HG03060 (cell line): ENCODE results near the gene ATP6V1F.

ENCODE experiments used
- ATAC-seq: cut with Tn5 transposase; IDR thresholded peaks from one replicate; pipeline ENCODE4 v1.9.1; 2021; ENCODE audit warnings: low read depth, moderate number of reproducible peaks; ENCODE audit not compliant: unreplicated experiment

ATP6V1F gene

DNA sequence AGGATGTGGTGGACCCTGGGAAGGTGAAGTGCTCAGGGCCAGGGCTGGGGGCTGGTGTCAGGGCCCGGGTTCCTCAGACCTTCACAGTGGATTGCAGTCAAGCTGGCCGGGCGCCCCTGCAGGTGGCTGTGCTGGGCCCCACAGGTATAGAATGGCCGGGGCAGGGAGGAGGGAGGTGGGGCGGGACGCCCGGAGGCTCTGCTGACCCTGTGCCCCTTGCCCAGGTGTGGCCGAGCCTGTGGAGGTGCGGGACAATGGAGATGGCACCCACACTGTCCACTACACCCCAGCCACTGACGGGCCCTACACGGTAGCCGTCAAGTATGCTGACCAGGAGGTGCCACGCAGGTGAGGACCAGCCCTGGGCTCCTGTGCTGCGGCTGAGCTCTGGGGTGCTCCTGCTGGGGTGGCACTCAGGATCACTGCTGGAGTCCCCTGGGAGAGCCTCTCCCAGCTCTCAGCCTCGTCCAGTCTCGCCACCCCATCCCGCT lies 14.9 kb upstream of the ATP6V1F start:
- ATAC-seq = no peak

DNA sequence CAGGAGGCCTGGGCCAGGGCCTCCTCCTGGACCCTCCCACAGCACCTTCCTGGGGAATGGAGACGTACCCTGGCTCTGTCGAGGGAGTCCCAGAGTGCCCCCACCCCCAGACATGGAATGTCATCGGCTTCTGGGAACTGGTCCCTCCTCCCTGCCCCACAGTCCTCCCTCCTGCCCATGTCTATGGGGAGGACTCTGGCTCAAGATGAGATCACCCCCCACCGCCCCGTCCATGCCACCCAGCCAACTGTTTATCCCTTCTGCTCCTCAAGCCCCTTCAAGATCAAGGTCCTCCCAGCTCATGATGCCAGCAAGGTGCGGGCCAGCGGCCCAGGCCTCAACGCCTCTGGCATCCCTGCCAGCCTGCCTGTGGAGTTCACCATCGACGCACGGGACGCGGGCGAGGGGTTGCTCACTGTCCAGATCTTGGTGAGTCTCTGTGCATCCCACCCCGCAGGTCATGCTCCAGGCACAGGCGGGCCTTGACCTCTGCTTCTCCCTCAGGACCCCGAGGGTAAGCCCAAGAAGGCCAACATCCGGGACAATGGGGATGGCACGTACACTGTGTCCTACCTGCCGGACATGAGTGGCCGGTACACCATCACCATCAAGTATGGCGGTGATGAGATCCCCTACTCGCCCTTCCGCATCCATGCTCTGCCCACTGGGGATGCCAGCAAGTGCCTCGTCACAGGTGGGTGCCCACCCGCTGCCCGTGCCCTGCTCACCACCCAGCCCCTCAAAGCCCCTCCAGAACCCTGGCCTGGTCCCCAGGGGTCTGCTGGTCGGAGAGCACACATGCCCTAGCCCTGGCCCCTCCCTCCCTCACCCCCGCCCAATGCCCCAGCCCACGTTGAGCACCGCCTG lies 14.1 kb upstream of the ATP6V1F start:
- no peak for ATAC-seq

DNA sequence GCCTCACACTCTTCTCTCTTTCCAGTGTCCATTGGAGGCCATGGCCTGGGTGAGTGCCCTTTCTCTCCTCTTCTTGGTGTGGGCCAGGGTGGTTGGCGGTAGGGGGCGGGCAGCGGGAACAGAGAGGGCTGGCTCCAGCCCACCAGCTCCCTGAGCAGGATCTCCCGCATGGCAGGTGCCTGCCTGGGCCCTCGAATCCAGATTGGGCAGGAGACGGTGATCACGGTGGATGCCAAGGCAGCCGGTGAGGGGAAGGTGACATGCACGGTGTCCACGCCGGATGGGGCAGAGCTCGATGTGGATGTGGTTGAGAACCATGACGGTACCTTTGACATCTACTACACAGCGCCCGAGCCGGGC lies 13.5 kb upstream of the ATP6V1F start:
- ATAC-seq = no peak

GRCh38 chr7:128849804-128850490 lies 12.7 kb upstream of the ATP6V1F start:
- no peak for ATAC-seq

DNA sequence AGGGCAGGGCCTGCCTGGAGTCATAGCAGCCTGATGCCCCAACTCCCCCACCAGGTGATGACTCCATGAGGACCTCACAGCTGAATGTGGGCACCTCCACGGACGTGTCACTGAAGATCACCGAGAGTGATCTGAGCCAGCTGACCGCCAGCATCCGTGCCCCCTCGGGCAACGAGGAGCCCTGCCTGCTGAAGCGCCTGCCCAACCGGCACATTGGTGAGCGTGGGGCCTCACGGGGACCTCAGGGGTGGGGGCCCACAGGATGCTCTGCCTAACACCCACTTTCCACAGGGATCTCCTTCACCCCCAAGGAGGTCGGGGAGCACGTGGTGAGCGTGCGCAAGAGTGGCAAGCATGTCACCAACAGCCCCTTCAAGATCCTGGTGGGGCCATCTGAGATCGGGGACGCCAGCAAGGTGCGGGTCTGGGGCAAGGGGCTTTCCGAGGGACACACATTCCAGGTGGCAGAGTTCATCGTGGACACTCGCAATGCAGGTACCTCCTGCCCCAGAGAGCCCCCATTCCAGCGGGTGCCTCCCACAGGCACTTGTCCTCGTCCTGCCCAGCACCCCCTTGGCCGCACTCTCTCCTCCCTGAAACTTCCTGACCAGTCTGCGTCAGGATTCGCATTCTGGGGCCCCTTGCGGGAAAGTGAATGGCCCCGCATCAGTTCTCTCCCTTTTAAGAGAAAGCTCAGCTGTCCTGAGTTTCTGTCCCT lies 10.0 kb upstream of the ATP6V1F start:
- no peak for ATAC-seq

- ATAC-seq = no peak
These were observed 8.9 kb upstream of the ATP6V1F start for GRCh38 chr7:128853799-128854198.

GRCh38 chr7:128854396-128854795 lies 8.3 kb upstream of the ATP6V1F start:
- ATAC-seq = no peak

GRCh38 chr7:128855559-128855958 lies 7.1 kb upstream of the ATP6V1F start:
- ATAC-seq = no peak

DNA sequence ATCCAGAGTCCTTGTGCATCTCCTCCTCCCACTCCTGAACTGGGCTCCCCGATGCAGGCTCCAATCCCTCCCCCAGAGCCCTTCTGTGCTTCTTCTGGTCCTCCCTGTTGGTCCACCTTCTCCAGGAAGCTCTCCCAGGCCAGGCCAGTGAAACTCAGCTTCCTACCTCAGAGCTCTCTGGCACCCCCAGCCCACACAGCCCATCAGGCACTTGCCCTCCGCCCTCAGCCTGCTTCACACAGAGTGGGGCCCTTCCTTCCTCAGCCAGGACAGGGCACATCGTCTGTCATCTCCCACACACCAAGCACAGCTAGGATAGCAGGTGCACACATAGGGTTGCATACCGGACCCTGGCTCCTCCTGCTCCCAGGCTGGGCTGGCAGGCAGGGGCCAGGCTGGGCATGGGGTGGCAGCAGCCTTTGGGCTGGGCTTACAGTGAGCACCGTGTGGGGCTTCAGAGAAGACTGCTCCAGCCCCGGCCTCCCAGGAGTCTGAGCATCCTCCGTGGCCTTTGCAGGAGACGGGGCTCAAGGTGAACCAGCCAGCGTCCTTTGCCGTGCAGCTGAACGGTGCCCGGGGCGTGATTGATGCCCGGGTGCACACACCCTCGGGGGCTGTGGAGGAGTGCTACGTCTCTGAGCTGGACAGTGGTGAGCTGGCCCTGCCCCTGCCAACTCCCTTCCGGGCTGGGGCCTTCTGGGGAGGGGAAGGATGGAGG lies 6.5 kb upstream of the ATP6V1F start:
- no peak for ATAC-seq

- no peak for ATAC-seq
These were observed 4.0 kb upstream of the ATP6V1F start for GRCh38 chr7:128858380-128859231.

GRCh38 chr7:128859232-128860157 lies 3.2 kb upstream of the ATP6V1F start:
- ATAC-seq = no peak

DNA sequence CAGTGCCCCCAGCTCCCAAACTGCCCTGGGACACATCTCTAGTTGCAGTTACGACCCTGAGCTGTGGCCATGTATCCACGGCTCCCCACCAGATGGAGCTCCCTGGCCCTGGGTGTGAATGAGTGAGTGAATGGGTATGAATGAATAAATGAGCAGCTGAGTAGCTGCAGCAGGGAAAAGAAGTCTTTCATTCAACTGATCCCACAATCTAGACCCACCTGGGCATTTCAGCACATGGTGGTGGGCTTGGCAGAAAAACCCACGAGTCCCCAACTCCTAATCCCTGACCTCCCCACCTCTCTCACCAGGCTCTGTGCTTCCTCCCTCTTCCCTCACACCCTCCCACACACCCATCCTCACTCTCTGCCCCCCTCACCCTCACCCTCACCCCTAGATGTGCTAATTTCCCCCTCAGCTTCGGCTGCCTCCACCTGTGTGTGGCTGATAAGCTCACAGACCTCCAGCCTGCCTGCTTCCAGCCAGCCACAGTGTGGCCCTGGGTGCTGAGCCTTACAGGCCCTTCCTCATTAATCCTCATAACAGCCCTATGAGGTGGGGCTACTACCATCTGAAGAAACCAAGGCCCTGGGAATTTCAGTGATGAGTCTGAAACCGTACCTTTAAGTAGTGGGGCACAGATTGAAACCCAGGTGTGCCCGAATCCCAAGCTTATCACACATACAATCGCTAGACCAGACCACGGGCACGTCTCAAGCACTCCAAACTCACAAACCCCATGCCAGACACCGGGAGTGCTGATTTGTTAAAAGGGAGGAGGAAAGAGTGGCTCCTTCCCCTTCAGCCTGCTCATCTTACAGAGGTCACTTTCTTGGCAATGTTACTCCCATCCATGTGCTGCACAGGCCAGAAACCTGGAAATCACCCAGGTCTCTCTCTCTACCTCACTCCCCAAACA lies 2.2 kb upstream of the ATP6V1F start:
- no peak for ATAC-seq

- ATAC-seq = no peak
These were observed 592 bp upstream of the ATP6V1F start for GRCh38 chr7:128861957-128862570.

GRCh38 chr7:128863433-128863989 lies 855 bp downstream of the ATP6V1F start:
- peak; percentile 8 for ATAC-seq

- ATAC-seq = no peak
These were observed 2.6 kb downstream of the ATP6V1F start for GRCh38 chr7:128865303-128865702.

- no peak for ATAC-seq
These were observed 3.6 kb downstream of the ATP6V1F start for GRCh38 chr7:128865996-128866877.
